ENCODE results near the gene PRRT1B. TPM values are rescaled to one million over a fixed set of nuclear protein-coding genes. Genes with fewer than 3 reads are reported as not detected.
A peak's percentile ranks its signal among the peaks of the same experiment; 100 is the strongest.

The PRRT1B gene
- 1 to 10 TPM; 2.3 to 4.1 (median 3.2) TPM for total RNA-seq
- polyA plus RNA-seq, result 1 to 10 TPM; 2.5 to 5.0 TPM

DNA sequence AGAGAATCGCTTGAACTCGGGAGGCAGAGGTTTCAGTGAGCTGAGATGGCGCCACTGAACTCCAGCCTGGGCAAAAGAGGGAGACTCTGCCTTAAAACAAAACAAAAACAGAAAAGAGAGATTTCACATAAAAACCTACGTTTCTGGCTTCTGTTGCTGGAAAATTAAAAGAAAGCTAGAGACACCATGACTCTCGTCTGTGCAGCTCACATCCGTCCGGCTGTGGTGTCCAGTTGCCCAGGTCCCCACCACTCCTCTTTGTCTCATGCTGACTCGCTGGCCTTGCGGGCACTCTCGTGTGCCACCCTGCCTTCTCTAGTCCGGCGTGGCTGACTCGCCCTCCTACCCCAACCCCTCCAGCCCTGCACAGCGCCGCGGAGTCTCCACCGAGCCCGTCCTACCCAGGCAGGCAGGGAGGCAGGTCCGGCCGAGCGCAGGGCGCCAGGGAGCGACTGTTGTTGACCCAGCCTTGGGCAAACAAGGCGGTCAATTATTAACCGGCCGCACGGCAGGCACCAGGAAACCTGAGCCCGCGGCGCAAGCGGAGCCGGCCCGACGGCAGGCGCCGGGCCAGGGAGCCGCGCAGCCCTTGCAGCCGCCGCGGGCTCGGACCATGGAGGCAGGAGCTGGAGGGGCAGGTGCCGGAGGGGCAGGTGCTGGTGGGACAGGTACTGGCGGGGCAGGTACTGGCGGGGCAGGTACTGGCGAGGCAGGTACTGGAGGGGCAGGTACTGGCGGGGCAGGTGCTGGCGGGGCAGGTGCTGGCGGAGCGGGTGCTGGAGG, at the start of gene PRRT1B:
Gene PRRT1B, plus strand, starts transcription at position 521 of the 783 bp plus-strand sequence. Its CDS starts 93 bp downstream, at position 614.
- peak within 1 kb of the TSS; percentile 28 to 55 (median 42) for H3K4me3 ChIP-seq
- H3K36me3 ChIP-seq, result no peaks in the 10 kb centered on the region
- H3K4me1 ChIP-seq, result peaks cover 0 to 5% (median 4%) of the 10 kb centered on the region in 3 donors
- ATAC-seq (peak; percentile 95 to 98 (median 96)), DNase-seq (peak; percentile 94 to 99 (median 96)), FAIRE-seq (no peak)
- H3K27me3 ChIP-seq, result no peaks in the 10 kb centered on the region
- WGBS, 2 donors, result 6 to 8% methylated on average over 49 to 50 of the region's 50 CpGs
- TF ChIP-seq, protein P1, sequence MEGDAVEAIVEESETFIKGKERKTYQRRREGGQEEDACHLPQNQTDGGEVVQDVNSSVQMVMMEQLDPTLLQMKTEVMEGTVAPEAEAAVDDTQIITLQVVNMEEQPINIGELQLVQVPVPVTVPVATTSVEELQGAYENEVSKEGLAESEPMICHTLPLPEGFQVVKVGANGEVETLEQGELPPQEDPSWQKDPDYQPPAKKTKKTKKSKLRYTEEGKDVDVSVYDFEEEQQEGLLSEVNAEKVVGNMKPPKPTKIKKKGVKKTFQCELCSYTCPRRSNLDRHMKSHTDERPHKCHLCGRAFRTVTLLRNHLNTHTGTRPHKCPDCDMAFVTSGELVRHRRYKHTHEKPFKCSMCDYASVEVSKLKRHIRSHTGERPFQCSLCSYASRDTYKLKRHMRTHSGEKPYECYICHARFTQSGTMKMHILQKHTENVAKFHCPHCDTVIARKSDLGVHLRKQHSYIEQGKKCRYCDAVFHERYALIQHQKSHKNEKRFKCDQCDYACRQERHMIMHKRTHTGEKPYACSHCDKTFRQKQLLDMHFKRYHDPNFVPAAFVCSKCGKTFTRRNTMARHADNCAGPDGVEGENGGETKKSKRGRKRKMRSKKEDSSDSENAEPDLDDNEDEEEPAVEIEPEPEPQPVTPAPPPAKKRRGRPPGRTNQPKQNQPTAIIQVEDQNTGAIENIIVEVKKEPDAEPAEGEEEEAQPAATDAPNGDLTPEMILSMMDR (IDR thresholded peaks at IDR 0.05), result no peak
- intact Hi-C loops (cut with DNase I), result no loop called here
- H3K9me3 ChIP-seq, result no peaks in the 10 kb centered on the region
- peak within 1 kb of the TSS; percentile 42 to 65 (median 52) for H3K27ac ChIP-seq

DNA sequence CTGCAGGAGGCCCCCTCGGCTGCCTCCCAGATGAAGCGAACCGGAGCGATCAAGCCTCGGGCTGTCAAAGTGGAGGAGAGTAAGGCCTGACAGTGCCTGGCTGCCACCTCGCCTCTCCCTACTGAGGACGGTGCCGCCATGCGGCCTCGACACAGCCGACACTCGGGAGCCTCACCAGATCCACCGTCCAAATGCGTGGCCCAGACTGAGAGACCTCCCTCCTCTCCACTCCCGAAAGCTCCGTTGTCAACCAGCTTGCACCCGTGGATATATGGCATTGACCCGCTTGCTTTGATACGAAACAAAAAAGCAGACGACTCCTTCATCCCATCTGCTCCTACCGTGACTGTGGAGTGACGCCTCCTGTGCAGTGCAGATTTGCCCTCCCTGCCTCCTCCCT, 49.5 kb upstream of the PRRT1B start:
- TF ChIP-seq, protein P1 (IDR thresholded peaks at IDR 0.05), result no peak
- no peaks in the 10 kb centered on the region for H3K9me3 ChIP-seq
- WGBS, 2 donors, result 90 to 91% methylated on average over 22 of the region's 22 CpGs
- no peak overlapping the region for H3K4me3 ChIP-seq
- peaks cover 7 to 76% (median 45%) of the 10 kb centered on the region in 3 donors for H3K36me3 ChIP-seq
- no peak for FAIRE-seq
- H3K27me3 ChIP-seq, result no peaks in the 10 kb centered on the region
- DNase-seq, result peak in 1 of 6 donors; percentile 52
- intact Hi-C loops (cut with DNase I), result no loop called here
- no peak overlapping the region for H3K27ac ChIP-seq
- H3K4me1 ChIP-seq, result no peaks in the 10 kb centered on the region
- ATAC-seq, result no peak

DNA sequence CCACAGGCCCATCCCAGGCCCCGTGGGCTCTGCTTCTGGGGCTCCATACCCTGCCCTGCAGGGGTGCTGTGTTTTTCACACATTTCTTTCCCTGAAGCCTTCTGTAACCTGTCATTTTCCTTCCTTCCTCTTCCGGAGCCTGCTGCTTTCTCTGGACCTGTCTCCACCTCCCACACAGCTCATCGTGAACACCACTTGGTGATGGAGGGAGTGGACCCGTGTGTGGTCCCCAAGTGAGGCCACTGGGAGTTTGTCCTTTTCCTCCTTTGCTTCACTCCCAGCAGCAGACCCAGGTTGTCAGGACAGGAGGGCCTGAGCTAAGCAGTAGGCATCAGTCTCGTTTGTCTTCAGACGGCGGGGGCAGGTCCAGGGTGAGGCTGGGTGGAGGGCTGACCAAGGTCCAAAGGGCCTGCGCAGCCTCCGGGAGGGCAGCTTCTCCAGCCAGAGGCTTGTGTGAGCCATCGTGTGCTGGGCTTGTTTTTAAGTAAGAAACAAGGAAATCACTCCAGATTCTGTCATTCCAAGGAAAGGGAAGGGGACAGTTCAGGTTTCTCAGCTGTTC, 48.4 kb upstream of the PRRT1B start:
- H3K27me3 ChIP-seq, result no peaks in the 10 kb centered on the region
- DNase-seq, result no peak
- FAIRE-seq, result no peak
- H3K9me3 ChIP-seq, result no peaks in the 10 kb centered on the region
- no peak overlapping the region for H3K27ac ChIP-seq
- WGBS, 2 donors, result 88 to 93% methylated on average over 10 of the region's 10 CpGs
- no peak overlapping the region for H3K4me3 ChIP-seq
- no peak for ATAC-seq
- H3K4me1 ChIP-seq, result no peaks in the 10 kb centered on the region
- peaks cover 7 to 64% (median 34%) of the 10 kb centered on the region in 3 donors for H3K36me3 ChIP-seq
- TF ChIP-seq, protein P1 (IDR thresholded peaks at IDR 0.05), result no peak
- intact Hi-C loops (cut with DNase I), result no loop called here

DNA sequence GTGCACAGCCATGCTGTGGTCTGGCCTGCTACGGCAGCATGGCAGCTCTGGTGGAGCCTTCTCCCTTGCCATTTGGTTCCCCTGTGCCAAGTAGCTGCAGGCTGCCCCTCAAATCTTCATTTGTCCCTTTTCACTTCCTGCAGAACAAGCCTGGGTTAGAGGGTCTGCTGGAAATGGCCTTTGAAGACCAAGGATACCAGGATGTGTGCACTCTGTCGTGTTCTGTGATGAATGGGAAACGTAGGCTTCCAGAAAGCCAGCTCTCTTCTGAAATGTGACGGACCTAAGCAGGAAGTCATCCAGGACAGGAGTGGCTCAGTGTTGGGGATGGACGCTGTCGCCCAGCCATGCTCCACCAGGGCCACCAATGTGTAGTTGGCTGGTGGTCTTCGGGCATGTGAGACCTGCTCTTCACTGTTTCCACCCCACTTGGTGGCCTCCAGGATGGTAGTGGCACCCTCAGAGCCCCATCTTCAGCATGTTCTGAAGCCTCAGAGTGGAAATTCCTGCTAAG, 46.0 kb upstream of the PRRT1B start:
- DNase-seq (no peak), FAIRE-seq (no peak), ATAC-seq (no peak)
- H3K4me3 ChIP-seq, result no peak overlapping the region
- no peaks in the 10 kb centered on the region for H3K27me3 ChIP-seq
- H3K27ac ChIP-seq, result no peak overlapping the region
- peaks cover 0 to 7% (median 4%) of the 10 kb centered on the region in 3 donors for H3K4me1 ChIP-seq
- intact Hi-C loops (cut with DNase I), result no loop called here
- TF ChIP-seq, protein P1 (IDR thresholded peaks at IDR 0.05), result no peak
- WGBS, 2 donors, result 87 to 88% methylated on average over 7 of the region's 7 CpGs
- H3K9me3 ChIP-seq, result no peaks in the 10 kb centered on the region
- peaks cover under 1 to 40% (median 12%) of the 10 kb centered on the region in 3 donors for H3K36me3 ChIP-seq
